Tibial artery (tissue), 4 donors: ENCODE data around the gene ZYX.

Source experiments
- DNase-seq, 2 donors: peaks; one replicate each; pipeline ENCODE4 v3.0.0-alpha.2; 2019
- H3K27ac ChIP-seq, 2 donors: fragments of 200-600 bp; sonication (generic) in 1 of 2; 1 replicate in 1 of 2; 2 replicates in 1 of 2; pipeline ENCODE4 v1.5.1; 2018 to 2019; ENCODE audit warnings: mild to moderate bottlenecking in 1 of 2
- H3K27me3 ChIP-seq, 2 donors: fragments of 200-600 bp; sonication (generic) in 1 of 2; one replicate each; pipeline versions ENCODE4 v1.5.1 to v1.6.0; 2016 to 2019
- H3K36me3 ChIP-seq, 3 donors: fragments of 200-600 bp; sonication (generic) in 2 of 3; one replicate each; pipeline ENCODE4 v1.5.1; 2016 to 2019; ENCODE audit warnings: mild to moderate bottlenecking in 2 of 3
- H3K4me1 ChIP-seq, 4 donors: fragments of 200-600 bp; sonication (generic) in 2 of 4; 1 replicate in 3 of 4; 2 replicates in 1 of 4; pipeline ENCODE4 v1.5.1; 2016 to 2019
- H3K4me3 ChIP-seq, 2 donors: fragments of 200-600 bp; sonication (generic) in 1 of 2; 1 replicate in 1 of 2; 2 replicates in 1 of 2; pipeline ENCODE4 v1.5.1; 2018 to 2019; ENCODE audit warnings: mild to moderate bottlenecking in 2 of 2
- H3K9me3 ChIP-seq, 3 donors: fragments of 200-600 bp; sonication (generic) in 1 of 3; one replicate each; pipeline ENCODE4 v1.5.1; 2016 to 2019
- intact Hi-C: fragments of 100-400 bp; cut with DNase I; formaldehyde crosslinking; loops from one replicate; pipeline ENCODE4 v1.15.0; 2023; ENCODE audit warnings: low total_unique reads
- TF ChIP-seq, protein P1 (sequence below), 2 experiments: fragments of 200-600 bp in 1 of 2; fragments of 450-650 bp in 1 of 2; IDR thresholded peaks; one replicate each; pipeline ENCODE4 v1.5.1; 2017 to 2019; ENCODE audit warnings: antibody characterized with exemption in 2 of 2, mild to moderate bottlenecking in 1 of 2, moderate library complexity in 1 of 2

ZYX gene

DNA sequence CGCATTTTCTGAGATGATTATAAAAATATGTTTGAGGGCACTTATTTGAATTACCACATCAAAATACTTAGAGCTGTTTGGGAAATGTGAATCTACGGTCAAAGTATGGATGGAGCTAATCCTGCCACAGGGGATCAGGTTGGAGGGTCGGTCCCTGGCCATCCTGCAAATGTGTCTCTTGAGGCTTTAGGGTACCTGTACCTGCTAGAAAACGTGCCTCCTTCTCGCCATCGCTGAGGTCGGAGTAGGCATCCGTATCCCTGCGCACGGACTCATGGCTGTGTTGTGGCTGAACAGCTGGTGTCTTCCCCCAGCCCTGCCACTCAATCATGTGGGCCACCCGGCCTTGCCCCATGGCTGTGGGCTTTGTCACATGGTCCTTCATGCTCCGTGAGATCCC is 22.5 kb upstream of the ZYX start:
- Histone ChIP-seq H3K4me3 (no peak overlapping the region), H3K36me3 (no peaks in the 10 kb centered on the region), H3K4me1 (peaks cover 0 to 18% (median 14%) of the 10 kb centered on the region in 4 donors), H3K9me3 (no peaks in the 10 kb centered on the region), H3K27me3 (peaks cover 0 to 29% of the 10 kb centered on the region in 2 donors), H3K27ac (no peak overlapping the region)
- intact Hi-C loops: no loop called here
- DNase-seq: no peak
- TF ChIP-seq, protein P1, sequence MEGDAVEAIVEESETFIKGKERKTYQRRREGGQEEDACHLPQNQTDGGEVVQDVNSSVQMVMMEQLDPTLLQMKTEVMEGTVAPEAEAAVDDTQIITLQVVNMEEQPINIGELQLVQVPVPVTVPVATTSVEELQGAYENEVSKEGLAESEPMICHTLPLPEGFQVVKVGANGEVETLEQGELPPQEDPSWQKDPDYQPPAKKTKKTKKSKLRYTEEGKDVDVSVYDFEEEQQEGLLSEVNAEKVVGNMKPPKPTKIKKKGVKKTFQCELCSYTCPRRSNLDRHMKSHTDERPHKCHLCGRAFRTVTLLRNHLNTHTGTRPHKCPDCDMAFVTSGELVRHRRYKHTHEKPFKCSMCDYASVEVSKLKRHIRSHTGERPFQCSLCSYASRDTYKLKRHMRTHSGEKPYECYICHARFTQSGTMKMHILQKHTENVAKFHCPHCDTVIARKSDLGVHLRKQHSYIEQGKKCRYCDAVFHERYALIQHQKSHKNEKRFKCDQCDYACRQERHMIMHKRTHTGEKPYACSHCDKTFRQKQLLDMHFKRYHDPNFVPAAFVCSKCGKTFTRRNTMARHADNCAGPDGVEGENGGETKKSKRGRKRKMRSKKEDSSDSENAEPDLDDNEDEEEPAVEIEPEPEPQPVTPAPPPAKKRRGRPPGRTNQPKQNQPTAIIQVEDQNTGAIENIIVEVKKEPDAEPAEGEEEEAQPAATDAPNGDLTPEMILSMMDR (IDR thresholded peaks at IDR 0.05): no peak

DNA sequence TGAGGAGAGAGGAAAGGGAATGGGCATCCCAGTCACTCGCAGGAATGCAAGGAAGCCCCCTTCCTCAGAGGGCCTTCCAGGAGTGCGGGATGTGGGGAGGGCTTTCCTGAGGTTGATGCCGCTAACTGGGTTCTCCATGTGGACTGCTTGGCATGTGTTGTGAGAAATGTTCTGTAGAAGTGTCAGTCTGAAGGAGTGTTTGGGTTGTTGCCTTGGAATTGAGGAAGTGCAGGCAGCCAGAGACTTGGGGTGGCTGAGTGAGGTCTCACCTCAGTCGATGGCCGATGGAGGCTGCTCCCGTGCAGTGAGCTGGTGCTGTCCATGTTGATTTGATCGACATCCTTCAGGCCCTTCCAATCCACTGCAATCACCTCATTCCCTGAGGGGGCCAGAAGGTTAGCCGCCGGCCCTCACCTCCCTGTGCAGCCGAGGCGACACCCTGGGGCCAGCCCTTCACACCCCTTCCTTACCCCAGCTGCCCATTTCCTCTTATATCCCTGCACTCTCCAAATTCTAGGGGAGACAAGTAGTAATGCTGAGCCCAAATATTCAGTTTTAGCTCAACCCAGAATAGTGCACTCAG is 21.3 kb upstream of the ZYX start:
- no peaks in the 10 kb centered on the region for H3K36me3 ChIP-seq
- TF ChIP-seq, protein P1 (IDR thresholded peaks at IDR 0.05): no peak
- peaks cover 0 to 18% (median 14%) of the 10 kb centered on the region in 4 donors for H3K4me1 ChIP-seq
- H3K27me3 ChIP-seq: peaks cover 0 to 26% of the 10 kb centered on the region in 2 donors
- H3K27ac ChIP-seq: no peak overlapping the region
- intact Hi-C loops: loop anchor here (5.0 to 10.0 kb wide), 2 partner anchors 55 to 68 kb away; no protein-coding TSS in a partner anchor
- DNase-seq: no peak
- no peaks in the 10 kb centered on the region for H3K9me3 ChIP-seq
- no peak overlapping the region for H3K4me3 ChIP-seq

DNA sequence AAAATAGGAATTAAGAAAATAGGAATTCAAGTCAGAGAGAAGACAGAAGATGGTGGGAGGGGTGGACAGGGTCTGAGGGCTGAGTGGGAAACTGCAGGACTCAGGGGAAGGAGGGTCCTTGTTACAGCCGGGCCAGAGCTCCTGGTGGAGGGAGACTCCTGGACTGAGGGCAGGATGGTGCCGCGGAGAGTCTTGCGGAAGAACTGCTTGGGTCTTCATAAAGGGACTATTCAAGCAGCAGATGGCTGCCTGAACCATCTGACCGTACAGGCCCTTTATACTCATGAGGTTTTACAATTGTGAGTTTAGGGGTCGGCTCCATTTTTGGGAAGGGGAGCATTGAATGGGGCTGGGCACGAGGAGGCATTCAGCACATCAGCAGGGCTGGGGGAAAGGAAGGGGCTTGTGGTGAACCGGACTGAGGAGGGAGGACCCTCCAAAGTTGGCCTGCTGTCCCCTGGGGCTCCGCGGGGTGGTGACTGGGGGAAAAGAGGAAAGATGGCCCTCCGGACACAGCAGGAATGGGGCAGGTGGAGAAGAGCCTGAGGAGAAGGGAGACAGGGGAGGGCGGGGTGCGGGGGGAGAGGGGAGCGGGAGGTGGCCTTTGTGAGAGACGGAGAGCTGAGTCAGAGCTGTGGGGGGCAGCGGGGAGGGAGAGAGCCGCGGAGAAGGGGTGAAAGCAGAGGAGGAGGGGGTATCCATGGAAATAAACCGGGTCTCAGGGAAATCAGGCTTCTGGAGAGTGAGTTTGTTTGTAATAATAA is 20.2 kb upstream of the ZYX start:
- Histone ChIP-seq H3K4me3 (no peak overlapping the region), H3K4me1 (peaks cover 0 to 18% (median 14%) of the 10 kb centered on the region in 4 donors), H3K27me3 (peaks cover 0 to 26% of the 10 kb centered on the region in 2 donors), H3K9me3 (no peaks in the 10 kb centered on the region), H3K36me3 (no peaks in the 10 kb centered on the region), H3K27ac (no peak overlapping the region)
- TF ChIP-seq, protein P1 (IDR thresholded peaks at IDR 0.05): no peak
- DNase-seq: no peak
- intact Hi-C loops: loop anchor here (5.0 to 10.0 kb wide), 2 partner anchors 54 to 69 kb away; no protein-coding TSS in a partner anchor

DNA sequence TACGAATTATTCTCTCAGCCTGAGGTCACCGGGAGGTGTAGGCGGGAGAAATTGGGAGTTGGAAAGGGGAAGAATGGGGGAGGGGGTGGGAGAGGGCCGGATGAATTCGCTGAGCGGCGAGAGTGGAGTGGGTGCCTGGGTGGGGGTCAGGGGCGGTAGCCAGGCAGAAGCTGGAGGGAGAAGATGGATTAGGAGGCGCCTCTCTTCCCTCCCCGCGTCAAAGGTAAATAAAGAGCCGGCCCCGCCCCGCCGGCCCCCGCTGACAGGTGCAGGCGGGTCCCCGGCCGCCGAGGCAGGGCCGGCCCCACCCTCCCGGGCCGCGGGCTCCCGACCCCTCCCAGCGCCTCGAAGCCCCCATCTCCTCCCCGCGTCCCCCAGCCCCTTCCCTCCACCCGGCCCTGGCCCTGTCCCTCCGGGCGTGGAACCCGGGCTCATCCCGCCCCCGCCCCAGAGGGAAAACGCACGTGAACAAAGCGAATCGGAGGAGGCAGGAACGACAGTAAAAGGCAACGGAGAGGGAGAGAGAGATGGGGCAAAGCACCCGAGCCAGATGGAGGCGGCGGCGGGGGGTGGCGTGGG is 19.5 kb upstream of the ZYX start:
- Histone ChIP-seq H3K9me3 (no peaks in the 10 kb centered on the region), H3K27me3 (peaks cover 0 to 26% of the 10 kb centered on the region in 2 donors), H3K4me1 (peaks cover 0 to 18% (median 14%) of the 10 kb centered on the region in 4 donors), H3K4me3 (peak overlapping the region; percentile 56 to 62), H3K36me3 (no peaks in the 10 kb centered on the region), H3K27ac (no peak overlapping the region)
- intact Hi-C loops: loop anchor here (5.0 to 10.0 kb wide), 2 partner anchors 53 to 69 kb away; no protein-coding TSS in a partner anchor
- DNase-seq: no peak
- TF ChIP-seq, protein P1 (IDR thresholded peaks at IDR 0.05): no peak

DNA sequence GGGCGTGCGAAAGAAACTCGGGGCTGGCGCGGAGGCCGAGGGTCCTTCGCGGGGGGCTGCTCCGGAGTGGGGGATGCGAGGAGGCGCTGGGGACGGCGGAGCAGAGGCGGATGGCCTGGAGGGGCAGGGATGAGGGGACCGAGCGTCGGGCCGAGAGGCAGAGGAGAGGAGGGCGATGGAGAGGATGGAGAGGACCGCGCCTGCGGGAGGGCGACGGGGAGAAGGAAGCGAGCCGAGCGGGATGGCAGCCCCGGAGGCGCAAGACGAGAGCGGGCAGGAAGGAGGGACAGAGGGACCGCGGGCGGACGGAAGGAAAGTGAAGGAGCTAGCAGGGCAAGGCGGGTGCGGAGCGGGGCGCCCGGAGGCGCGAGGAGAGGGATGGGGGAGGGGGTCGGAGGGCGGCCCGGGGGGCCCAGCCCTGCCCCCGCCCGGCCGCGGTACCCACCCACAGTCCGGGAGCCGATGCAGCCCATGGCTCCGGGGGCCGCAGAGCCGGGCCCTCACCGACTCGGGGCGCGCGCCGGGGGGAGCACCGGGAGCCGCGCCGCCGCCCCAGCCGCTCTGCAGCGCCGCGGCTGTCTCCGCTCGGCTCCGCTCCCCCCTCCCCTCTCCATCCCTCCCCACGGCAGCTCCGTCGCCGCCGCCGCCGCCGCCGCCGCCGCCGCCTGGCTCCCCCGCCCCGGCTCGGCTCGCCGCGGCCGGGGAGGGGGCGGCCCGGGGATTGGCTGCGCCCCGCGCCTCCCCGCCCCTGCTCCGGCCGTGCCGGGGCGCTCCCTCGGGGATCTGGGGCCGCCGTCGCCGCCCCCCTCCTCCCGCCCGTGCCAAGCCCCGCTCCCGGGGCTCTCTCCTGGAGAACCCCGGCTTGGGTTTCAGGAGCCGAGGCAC is 18.8 kb upstream of the ZYX start, which contains the start of gene FAM131B:
Gene FAM131B, minus strand, starts transcription at position 583 of the 885 bp plus-strand sequence. Its CDS starts 110 bp downstream, at position 473.
- H3K36me3 ChIP-seq: no peaks in the 10 kb centered on the region
- intact Hi-C loops: loop anchor here (5.0 to 10.0 kb wide), 2 partner anchors 52 to 70 kb away; no protein-coding TSS in a partner anchor
- peaks cover 0 to 26% of the 10 kb centered on the region in 2 donors for H3K27me3 ChIP-seq
- H3K4me1 ChIP-seq: peaks cover 0 to 18% (median 14%) of the 10 kb centered on the region in 4 donors
- TF ChIP-seq, protein P1 (IDR thresholded peaks at IDR 0.05): no peak
- H3K4me3 ChIP-seq: peak within 1 kb of the TSS; percentile 56 to 62
- no peak for DNase-seq
- no peaks in the 10 kb centered on the region for H3K9me3 ChIP-seq
- no peak within 1 kb of the TSS for H3K27ac ChIP-seq
